NB4 (cell line): ENCODE measurements around the gene KIF6.

Experiments
- CTCF ChIP-seq: IDR thresholded peaks from one replicate; pipeline ENCODE4 v1.5.1; 2012; ENCODE audit warnings: low read depth, low read length
- MYC ChIP-seq: IDR thresholded peaks from 2 replicates; pipeline ENCODE4 v1.6.1; 2011; ENCODE audit warnings: low read depth, low read length
- POLR2A ChIP-seq: IDR thresholded peaks from 2 replicates; pipeline ENCODE4 v1.6.1; 2011; ENCODE audit warnings: mild to moderate bottlenecking; ENCODE audit not compliant: insufficient read length; ENCODE audit errors: extremely low read depth

GRCh38 chr6:39685938-39686337 is 39.3 kb downstream of the KIF6 start:
- no peak for TF ChIP-seq CTCF
- no peak for TF ChIP-seq POLR2A
- no peak for TF ChIP-seq MYC
